HCT116 (cell line): Measurements from ENCODE around the gene CC2D2B. TPM values are rescaled to one million over a fixed set of nuclear protein-coding genes. Genes with fewer than 3 reads are reported as not detected.

ENCODE experiments used
- ATAC-seq: fragments of 200-7000 bp; cut with Tn5 transposase; 2 replicates; pipeline ENCODE4 v1.9.1; 2020; ENCODE audit warnings: mild to moderate bottlenecking, moderate library complexity
- BruUV-seq: library from RNA; stranded (reverse); fragments of 400-500 nt; replicated peaks from 2 replicates; lab custom pipeline; 2021; lab: Mats Ljungman, UMichigan
- CTCF ChIA-PET: fragments of 300-600 bp; sonication (Branson Sonifier 250); formaldehyde crosslinking; loops from one replicate; lab custom pipeline; 2021; ENCODE audit warnings: antibody characterized with exemption; lab: Charles Lee
- POLR2A ChIA-PET: fragments of 300-600, 350-600 bp; sonication (Branson Sonifier 250); formaldehyde crosslinking; loops from one replicate; lab custom pipeline; 2021; ENCODE audit warnings: antibody characterized with exemption; lab: Charles Lee
- RAD21 ChIA-PET, 2 experiments: fragments of 300-600 bp; sonication (Branson Sonifier 250); formaldehyde crosslinking; loops; one replicate each; lab custom pipeline; 2023; ENCODE audit warnings: low total read pairs in 2 of 2; ENCODE audit not compliant: uncharacterized antibody in 2 of 2, unreplicated experiment in 2 of 2, low non-redundant PET in 1 of 2; lab: Charles Lee
- DNase-seq: peaks from one replicate; pipeline ENCODE4 v3.0.0-alpha.2; 2010; ENCODE audit warnings: low read depth, low spot score
- H2AFZ ChIP-seq: fragments of 200-600 bp; shearing (Covaris generic), sonication (generic); 2 replicates; pipeline ENCODE4 v1.6.1; 2017; ENCODE audit warnings: low read depth, mixed run types, mixed read lengths, antibody characterized with exemption, low read length; ENCODE audit not compliant: poor library complexity, severe bottlenecking
- H3K27ac ChIP-seq: 2 replicates; pipeline ENCODE4 v1.5.1; 2012; ENCODE audit warnings: low read depth, low read length
- H3K27me3 ChIP-seq: fragments of 200-600 bp; sonication (generic); 2 replicates; pipeline ENCODE4 v1.6.1; 2016; ENCODE audit warnings: mixed run types, low read length, mixed read lengths; ENCODE audit not compliant: insufficient read depth
- H3K36me3 ChIP-seq, 2 experiments: fragments of 200-500 bp in 1 of 2; fragments of 200-600 bp in 1 of 2; sonication (Bioruptor generic) in 1 of 2; sonication (generic) in 1 of 2; 2 replicates each; pipeline versions ENCODE4 v1.5.1 to v1.6.1; 2014 to 2016; ENCODE audit warnings: low read length in 2 of 2, inconsistent platforms in 1 of 2, mixed read lengths in 1 of 2, mixed run types in 1 of 2; ENCODE audit not compliant: insufficient read depth in 2 of 2, control insufficient read depth in 1 of 2
- H3K4me1 ChIP-seq, 2 experiments: fragments of 200-600 bp in 1 of 2; sonication (generic) in 1 of 2; 2 replicates each; pipeline versions ENCODE4 v1.5.1 to v1.6.1; 2012 to 2017; ENCODE audit warnings: low read length in 2 of 2, inconsistent platforms in 1 of 2, mild to moderate bottlenecking in 1 of 2, mixed read lengths in 1 of 2, mixed run types in 1 of 2, moderate library complexity in 1 of 2; ENCODE audit not compliant: insufficient read depth in 2 of 2, control insufficient read depth in 1 of 2
- H3K4me2 ChIP-seq: fragments of 200-600 bp; sonication (generic); 2 replicates; pipeline ENCODE4 v1.6.1; 2017; ENCODE audit warnings: mixed run types, low read length, mixed read lengths
- H3K4me3 ChIP-seq, 2 experiments: fragments of 200-600 bp in 1 of 2; sonication (generic) in 1 of 2; replicated peaks in 1 of 2; 2 replicates each; pipeline ENCODE4 v1.5.1; 2011 to 2016; ENCODE audit warnings: low read length in 2 of 2, control low read depth in 1 of 2, low read depth in 1 of 2, mild to moderate bottlenecking in 1 of 2, mixed read lengths in 1 of 2, mixed run types in 1 of 2
- H3K79me2 ChIP-seq: fragments of 200-600 bp; sonication (generic); 2 replicates; pipeline ENCODE4 v1.6.1; 2017; ENCODE audit warnings: mild to moderate bottlenecking, mixed run types, low read length, moderate library complexity, mixed read lengths; ENCODE audit not compliant: insufficient read depth
- H3K9ac ChIP-seq: fragments of 200-600 bp; sonication (generic); 2 replicates; pipeline ENCODE4 v1.6.1; 2016; ENCODE audit warnings: low read length, mixed read lengths
- H3K9me2 ChIP-seq: fragments of 200-600 bp; sonication (generic), shearing (Covaris generic); 2 replicates; pipeline ENCODE4 v1.6.1; 2017; ENCODE audit warnings: mixed run types, mild to moderate bottlenecking, moderate library complexity; ENCODE audit not compliant: insufficient read depth
- H3K9me3 ChIP-seq, 2 experiments: fragments of 200-500 bp in 1 of 2; fragments of 200-600 bp in 1 of 2; sonication (Bioruptor generic) in 1 of 2; sonication (generic) in 1 of 2; 2 replicates each; pipeline ENCODE4 v1.6.1; 2014 to 2017; ENCODE audit warnings: low read length in 2 of 2, mixed read lengths in 2 of 2, inconsistent platforms in 1 of 2, low read depth in 1 of 2, mild to moderate bottlenecking in 1 of 2, mixed run types in 1 of 2, moderate library complexity in 1 of 2; ENCODE audit not compliant: control insufficient read depth in 1 of 2, insufficient read depth in 1 of 2
- H4K20me1 ChIP-seq: fragments of 200-600 bp; sonication (generic), shearing (Covaris generic); 2 replicates; pipeline ENCODE4 v1.6.1; 2017; ENCODE audit warnings: mixed run types, mild to moderate bottlenecking, moderate library complexity; ENCODE audit not compliant: insufficient read depth
- CEBPB ChIP-seq: IDR thresholded peaks from 2 replicates; pipeline ENCODE4 v1.6.1; 2012; ENCODE audit warnings: low read depth
- JUND ChIP-seq: IDR thresholded peaks from 2 replicates; pipeline ENCODE4 v1.6.1; 2012
- POLR2AphosphoS5 ChIP-seq: IDR thresholded peaks from 2 replicates; pipeline ENCODE4 v1.6.1; 2011; ENCODE audit warnings: mild to moderate bottlenecking, low read depth, low read length, moderate library complexity
- RAD21 ChIP-seq: IDR thresholded peaks from 2 replicates; pipeline ENCODE4 v1.6.1; 2012; ENCODE audit warnings: low read depth, mild to moderate bottlenecking
- REST ChIP-seq: IDR thresholded peaks from 2 replicates; pipeline ENCODE4 v1.6.1; 2012; ENCODE audit warnings: low read depth
- SP1 ChIP-seq: IDR thresholded peaks from 2 replicates; pipeline ENCODE4 v1.6.1; 2012; ENCODE audit warnings: low read depth
- SRF ChIP-seq: IDR thresholded peaks from 2 replicates; pipeline ENCODE4 v1.6.1; 2012; ENCODE audit warnings: low read depth
- TCF7L2 ChIP-seq: IDR thresholded peaks from 2 replicates; pipeline ENCODE4 v1.7.0; 2011; ENCODE audit warnings: borderline replicate concordance, inconsistent platforms; ENCODE audit not compliant: insufficient read depth, insufficient read length; ENCODE audit errors: extremely low read depth
- ZNF274 ChIP-seq: fragments of 200-500 bp; sonication (Bioruptor generic); IDR thresholded peaks from 2 replicates; pipeline ENCODE4 v1.6.1; 2014; ENCODE audit warnings: mild to moderate bottlenecking, low read depth, low read length, inconsistent platforms
- intact Hi-C: fragments of 100-400 bp; cut with micrococcal nuclease; formaldehyde crosslinking; loops from 2 replicates; pipeline ENCODE4 v1.10.0; 2022
- total RNA-seq: library from RNA; stranded (reverse); gene quantifications from one replicate; pipeline ENCODE4 v1.2.1, GENCODE V29; 2021; ENCODE audit not compliant: unreplicated experiment
- TF ChIP-seq, protein P1 (sequence below): IDR thresholded peaks from 2 replicates; pipeline ENCODE4 v1.6.1; 2012
- TF ChIP-seq, protein P2 (sequence below): IDR thresholded peaks from 2 replicates; pipeline ENCODE4 v1.6.1; 2011; ENCODE audit warnings: mild to moderate bottlenecking, low read length, moderate library complexity; ENCODE audit not compliant: insufficient replicate concordance; ENCODE audit errors: extremely low read depth
- TF ChIP-seq, protein P3 (sequence below), 3 experiments: fragments of 200-600 bp in 1 of 3; sonication (generic) in 1 of 3; IDR thresholded peaks in 2 of 3; conservative IDR thresholded peaks in 1 of 3; 2 replicates each; pipeline ENCODE4 v1.5.1; 2012 to 2017; ENCODE audit warnings: low read depth in 2 of 3, low read length in 2 of 3, antibody characterized with exemption in 1 of 3, borderline replicate concordance in 1 of 3, control low read depth in 1 of 3, mild to moderate bottlenecking in 1 of 3, mixed read lengths in 1 of 3, mixed run types in 1 of 3, moderate library complexity in 1 of 3; ENCODE audit not compliant: insufficient read depth in 1 of 3

The CC2D2B gene
- total RNA-seq, 1 experiment from 2014 or later, result 0.20 TPM

GRCh38 chr10:95876756-95877155, 31.0 kb upstream of the CC2D2B start:
- no peak overlapping the region for H3K4me2 ChIP-seq
- TF ChIP-seq REST (no peak), SP1 (no peak), ZNF274 (no peak), TCF7L2 (no peak), CEBPB (no peak), RAD21 (no peak), JUND (no peak), SRF (no peak), POLR2AphosphoS5 (no peak)
- TF ChIP-seq, protein P1, sequence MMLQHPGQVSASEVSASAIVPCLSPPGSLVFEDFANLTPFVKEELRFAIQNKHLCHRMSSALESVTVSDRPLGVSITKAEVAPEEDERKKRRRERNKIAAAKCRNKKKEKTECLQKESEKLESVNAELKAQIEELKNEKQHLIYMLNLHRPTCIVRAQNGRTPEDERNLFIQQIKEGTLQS, result no peak
- TF ChIP-seq, protein P2, sequence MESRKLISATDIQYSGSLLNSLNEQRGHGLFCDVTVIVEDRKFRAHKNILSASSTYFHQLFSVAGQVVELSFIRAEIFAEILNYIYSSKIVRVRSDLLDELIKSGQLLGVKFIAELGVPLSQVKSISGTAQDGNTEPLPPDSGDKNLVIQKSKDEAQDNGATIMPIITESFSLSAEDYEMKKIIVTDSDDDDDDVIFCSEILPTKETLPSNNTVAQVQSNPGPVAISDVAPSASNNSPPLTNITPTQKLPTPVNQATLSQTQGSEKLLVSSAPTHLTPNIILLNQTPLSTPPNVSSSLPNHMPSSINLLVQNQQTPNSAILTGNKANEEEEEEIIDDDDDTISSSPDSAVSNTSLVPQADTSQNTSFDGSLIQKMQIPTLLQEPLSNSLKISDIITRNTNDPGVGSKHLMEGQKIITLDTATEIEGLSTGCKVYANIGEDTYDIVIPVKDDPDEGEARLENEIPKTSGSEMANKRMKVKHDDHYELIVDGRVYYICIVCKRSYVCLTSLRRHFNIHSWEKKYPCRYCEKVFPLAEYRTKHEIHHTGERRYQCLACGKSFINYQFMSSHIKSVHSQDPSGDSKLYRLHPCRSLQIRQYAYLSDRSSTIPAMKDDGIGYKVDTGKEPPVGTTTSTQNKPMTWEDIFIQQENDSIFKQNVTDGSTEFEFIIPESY, result no peak
- TF ChIP-seq, protein P3, sequence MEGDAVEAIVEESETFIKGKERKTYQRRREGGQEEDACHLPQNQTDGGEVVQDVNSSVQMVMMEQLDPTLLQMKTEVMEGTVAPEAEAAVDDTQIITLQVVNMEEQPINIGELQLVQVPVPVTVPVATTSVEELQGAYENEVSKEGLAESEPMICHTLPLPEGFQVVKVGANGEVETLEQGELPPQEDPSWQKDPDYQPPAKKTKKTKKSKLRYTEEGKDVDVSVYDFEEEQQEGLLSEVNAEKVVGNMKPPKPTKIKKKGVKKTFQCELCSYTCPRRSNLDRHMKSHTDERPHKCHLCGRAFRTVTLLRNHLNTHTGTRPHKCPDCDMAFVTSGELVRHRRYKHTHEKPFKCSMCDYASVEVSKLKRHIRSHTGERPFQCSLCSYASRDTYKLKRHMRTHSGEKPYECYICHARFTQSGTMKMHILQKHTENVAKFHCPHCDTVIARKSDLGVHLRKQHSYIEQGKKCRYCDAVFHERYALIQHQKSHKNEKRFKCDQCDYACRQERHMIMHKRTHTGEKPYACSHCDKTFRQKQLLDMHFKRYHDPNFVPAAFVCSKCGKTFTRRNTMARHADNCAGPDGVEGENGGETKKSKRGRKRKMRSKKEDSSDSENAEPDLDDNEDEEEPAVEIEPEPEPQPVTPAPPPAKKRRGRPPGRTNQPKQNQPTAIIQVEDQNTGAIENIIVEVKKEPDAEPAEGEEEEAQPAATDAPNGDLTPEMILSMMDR (IDR thresholded peaks at IDR 0.05 in 2 of 3, conservative IDR thresholded peaks at IDR 0.05 in 1 of 3; ENCODE audit: borderline replicate concordance in 1 of 3, insufficient read depth in 1 of 3, low read depth in 2 of 3, low read length in 2 of 3), result no peak
- TF ChIP-seq, all 23 proteins: peak for 0
- H3K9ac ChIP-seq, result no peak overlapping the region
- ChIA-PET CTCF (no interaction called here), POLR2A (no interaction called here), RAD21 (no interaction called here)
- H2AFZ ChIP-seq, result no peak overlapping the region
- no peak for ATAC-seq
- no peaks in the 10 kb centered on the region for H3K4me1 ChIP-seq
- intact Hi-C loops, result no loop called here
- peaks cover 0 to 7% of the 10 kb centered on the region in 2 experiments; a peak in 3 of 4 replicates for H3K36me3 ChIP-seq
- no peaks in the 10 kb centered on the region for H3K9me3 ChIP-seq
- no peak overlapping the region for H3K27ac ChIP-seq
- no peaks in the 10 kb centered on the region for H3K79me2 ChIP-seq
- no peaks in the 10 kb centered on the region for H4K20me1 ChIP-seq
- H3K4me3 ChIP-seq, result no peak overlapping the region
- no peak for DNase-seq
- BruUV-seq, result no TSS peak
- H3K9me2 ChIP-seq, result no peaks in the 10 kb centered on the region
- no peaks in the 10 kb centered on the region for H3K27me3 ChIP-seq
